Uterus (tissue), 4 donors: ENCODE data around the gene CHD5. TPM values are rescaled to one million over a fixed set of nuclear protein-coding genes. Genes with fewer than 3 reads are reported as not detected.
"Not testable (repeated sequence)": the region's sequence is repeated elsewhere in the genome, so short reads cannot be mapped to it uniquely, and the experiment has no call there.

Source experiments
- DNase-seq, 2 donors: peaks; one replicate each; pipeline ENCODE4 v3.0.0-alpha.2; 2019 to 2020
- H3K27ac ChIP-seq, 2 donors: fragments of 200-600 bp; sonication (generic); 1 replicate in 1 of 2; 2 replicates in 1 of 2; pipeline ENCODE4 v1.5.1; 2016 to 2018
- H3K27me3 ChIP-seq, 2 donors: fragments of 200-600 bp; sonication (generic); one replicate each; pipeline ENCODE4 v1.5.1; 2018 to 2019; ENCODE audit warnings: control low read depth in 1 of 2
- H3K36me3 ChIP-seq, 2 donors: fragments of 200-600 bp; sonication (generic); one replicate each; pipeline ENCODE4 v1.5.1; 2019; ENCODE audit warnings: control low read depth in 1 of 2
- H3K4me1 ChIP-seq, 2 donors: fragments of 200-600 bp; sonication (generic); one replicate each; pipeline ENCODE4 v1.5.1; 2018 to 2019; ENCODE audit warnings: control low read depth in 1 of 2
- H3K4me3 ChIP-seq, 2 donors: fragments of 200-600 bp; sonication (generic); 1 replicate in 1 of 2; 2 replicates in 1 of 2; pipeline ENCODE4 v1.5.1; 2018 to 2019; ENCODE audit warnings: mild to moderate bottlenecking in 1 of 2
- H3K9me3 ChIP-seq, 2 donors: fragments of 200-600 bp; sonication (generic); one replicate each; pipeline ENCODE4 v1.5.1; 2019; ENCODE audit warnings: control low read depth in 1 of 2
- POLR2A ChIP-seq, 2 donors: fragments of 450-650 bp; IDR thresholded peaks; one replicate each; pipeline ENCODE4 v1.6.1; 2016; ENCODE audit warnings: antibody characterized with exemption in 2 of 2, mild to moderate bottlenecking in 1 of 2, moderate library complexity in 1 of 2
- intact Hi-C: fragments of 100-400 bp; cut with DNase I; formaldehyde crosslinking; loops from one replicate; pipeline ENCODE4 v1.15.1; 2023; ENCODE audit warnings: low total_unique reads
- total RNA-seq, 4 donors: library from RNA; depleted of rRNA in 3 of 4; stranded (reverse); fragments of >200 nt in 3 of 4; gene quantifications; one replicate each; pipeline versions ENCODE4 v1.1.0 to v1.2.4, GENCODE V29; 2014 to 2023
- TF ChIP-seq, protein P1 (sequence below), 4 experiments: fragments of 200-600 bp in 2 of 4; fragments of 450-650 bp in 2 of 4; sonication (generic) in 2 of 4; IDR thresholded peaks; one replicate each; pipeline ENCODE4 v1.5.1; 2016 to 2019; ENCODE audit warnings: antibody characterized with exemption in 4 of 4, mild to moderate bottlenecking in 2 of 4, moderate library complexity in 1 of 4
- donor health status: DM: yes; HTN: yes; CAD: no.

CHD5 gene
- total RNA-seq, 4 donors from 2014 or later, result 0.69 to 1.3 TPM; not detected in 2

DNA sequence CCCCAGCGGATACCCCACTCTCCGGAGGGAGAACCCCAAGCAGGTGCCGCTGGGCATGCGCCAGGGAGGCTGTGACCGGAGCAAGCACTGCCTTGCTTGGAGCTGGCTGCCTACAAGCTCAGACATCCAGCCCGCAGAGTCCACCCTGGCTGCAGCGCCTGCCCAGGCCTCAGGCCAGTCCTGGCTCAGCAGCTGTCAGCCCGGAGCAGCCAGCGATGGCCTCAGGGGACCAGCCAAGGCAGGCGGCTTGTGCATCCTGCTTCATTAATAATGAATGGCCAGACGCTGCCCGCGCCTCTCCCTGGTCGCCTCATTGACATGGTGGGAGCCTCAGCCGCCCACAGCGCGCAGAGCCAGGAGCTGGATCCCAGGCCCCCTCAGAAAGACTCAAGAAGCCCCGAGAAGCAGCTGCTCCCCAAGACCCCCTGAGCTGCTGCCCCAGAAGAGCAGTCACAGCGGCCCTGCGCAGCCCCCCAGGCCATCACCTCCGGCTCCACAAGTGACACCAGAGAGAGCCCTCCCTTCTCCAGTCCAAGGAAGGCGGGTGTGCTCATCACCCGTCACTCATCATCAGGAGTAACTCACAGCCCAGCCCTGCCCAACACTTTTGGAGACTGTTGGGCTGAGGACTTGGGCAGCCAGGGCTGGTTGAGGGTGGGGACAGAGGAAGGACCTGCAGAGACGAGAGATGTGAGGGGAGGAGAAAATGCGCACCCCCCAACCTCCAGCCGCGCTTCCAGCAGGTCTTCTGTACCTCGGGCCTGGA is 114.8 kb downstream of the CHD5 start:
- intact Hi-C loops, result no loop called here
- DNase-seq, result no peak
- H3K4me1 ChIP-seq, result no peaks in the 10 kb centered on the region
- no peak for TF ChIP-seq POLR2A (IDR thresholded peaks at IDR 0.05)
- TF ChIP-seq, protein P1, sequence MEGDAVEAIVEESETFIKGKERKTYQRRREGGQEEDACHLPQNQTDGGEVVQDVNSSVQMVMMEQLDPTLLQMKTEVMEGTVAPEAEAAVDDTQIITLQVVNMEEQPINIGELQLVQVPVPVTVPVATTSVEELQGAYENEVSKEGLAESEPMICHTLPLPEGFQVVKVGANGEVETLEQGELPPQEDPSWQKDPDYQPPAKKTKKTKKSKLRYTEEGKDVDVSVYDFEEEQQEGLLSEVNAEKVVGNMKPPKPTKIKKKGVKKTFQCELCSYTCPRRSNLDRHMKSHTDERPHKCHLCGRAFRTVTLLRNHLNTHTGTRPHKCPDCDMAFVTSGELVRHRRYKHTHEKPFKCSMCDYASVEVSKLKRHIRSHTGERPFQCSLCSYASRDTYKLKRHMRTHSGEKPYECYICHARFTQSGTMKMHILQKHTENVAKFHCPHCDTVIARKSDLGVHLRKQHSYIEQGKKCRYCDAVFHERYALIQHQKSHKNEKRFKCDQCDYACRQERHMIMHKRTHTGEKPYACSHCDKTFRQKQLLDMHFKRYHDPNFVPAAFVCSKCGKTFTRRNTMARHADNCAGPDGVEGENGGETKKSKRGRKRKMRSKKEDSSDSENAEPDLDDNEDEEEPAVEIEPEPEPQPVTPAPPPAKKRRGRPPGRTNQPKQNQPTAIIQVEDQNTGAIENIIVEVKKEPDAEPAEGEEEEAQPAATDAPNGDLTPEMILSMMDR (IDR thresholded peaks at IDR 0.05), result no peak
- H3K27me3 ChIP-seq, result no peaks in the 10 kb centered on the region
- H3K36me3 ChIP-seq, result no peaks in the 10 kb centered on the region
- H3K4me3 ChIP-seq, result no peak overlapping the region
- no peaks in the 10 kb centered on the region for H3K9me3 ChIP-seq
- H3K27ac ChIP-seq, result no peak overlapping the region

DNA sequence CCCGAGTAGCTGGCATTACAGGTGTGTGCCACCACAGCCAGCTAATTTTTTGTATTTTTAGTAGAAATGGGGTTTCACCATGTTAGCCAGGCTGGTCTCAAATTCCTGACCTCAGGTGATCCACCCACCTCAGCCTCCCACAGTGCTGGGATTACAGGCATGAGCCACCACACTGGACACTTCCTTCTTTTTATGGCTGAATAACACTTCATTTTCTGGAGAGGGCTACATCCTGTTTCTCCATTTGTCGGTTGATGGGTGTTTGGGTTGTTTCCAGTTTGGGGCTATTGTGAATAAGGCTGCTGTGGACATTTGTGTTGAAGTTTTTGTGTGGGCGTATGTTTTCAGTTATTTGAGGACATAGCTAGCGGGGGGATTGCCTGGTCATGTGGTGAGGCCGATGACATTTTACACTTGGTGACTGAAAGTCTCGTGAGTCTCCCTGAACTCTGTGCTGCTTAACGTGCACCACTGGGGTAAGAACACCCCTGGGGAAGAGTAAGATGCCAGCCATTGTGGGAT is 116.5 kb downstream of the CHD5 start:
- intact Hi-C loops, H3K9me3 ChIP-seq, H3K27ac ChIP-seq, DNase-seq, H3K36me3 ChIP-seq, H3K4me3 ChIP-seq, H3K4me1 ChIP-seq, H3K27me3 ChIP-seq: not testable (repeated sequence)

DNA sequence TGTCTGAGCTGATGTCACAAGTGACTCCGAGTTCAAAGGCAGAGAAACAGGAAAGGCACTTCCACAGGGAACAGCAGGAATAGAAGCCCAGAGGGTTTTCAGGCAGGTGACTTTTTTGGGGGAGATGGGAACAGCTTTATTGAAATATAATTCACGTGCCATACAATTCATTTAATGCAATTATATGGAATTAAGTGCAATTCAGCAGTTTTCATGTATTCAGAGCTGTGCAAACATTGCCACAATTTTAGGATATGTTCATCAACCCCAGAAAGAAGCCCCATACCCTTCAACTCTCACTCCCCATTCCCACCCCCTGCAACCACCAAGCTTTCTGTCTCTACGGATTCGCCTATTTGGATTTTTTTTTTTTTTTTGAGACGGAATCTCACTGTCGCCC is 117.5 kb downstream of the CHD5 start:
- Histone ChIP-seq H3K4me3 (no peak overlapping the region), H3K27me3 (no peaks in the 10 kb centered on the region), H3K36me3 (no peaks in the 10 kb centered on the region), H3K9me3 (no peaks in the 10 kb centered on the region), H3K27ac (no peak overlapping the region), H3K4me1 (no peaks in the 10 kb centered on the region)
- intact Hi-C loops, result no loop called here
- TF ChIP-seq POLR2A (IDR thresholded peaks at IDR 0.05), result no peak
- TF ChIP-seq, protein P1 (IDR thresholded peaks at IDR 0.05), result no peak
- DNase-seq, result no peak

DNA sequence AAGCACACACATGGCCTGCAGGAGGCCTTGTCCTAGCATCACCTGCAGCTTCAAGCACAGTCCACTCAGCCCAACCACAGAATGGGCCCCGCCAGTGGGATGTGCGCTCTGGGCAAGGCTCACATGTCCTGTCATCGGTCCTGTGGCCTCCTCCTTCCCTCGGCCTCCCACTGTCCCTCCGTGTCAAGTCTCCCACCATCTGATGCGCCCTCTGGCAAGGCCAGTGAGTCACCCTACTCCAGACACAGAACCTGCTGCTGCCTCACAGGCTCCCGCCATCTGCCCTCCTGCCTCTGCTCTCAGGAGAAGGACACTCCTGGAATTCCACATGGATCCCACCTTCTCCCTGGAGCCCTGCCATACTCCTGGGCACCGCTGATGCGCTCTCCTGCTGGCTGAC is 120.3 kb downstream of the CHD5 start:
- Histone ChIP-seq H3K36me3 (no peaks in the 10 kb centered on the region), H3K27ac (no peak overlapping the region), H3K27me3 (no peaks in the 10 kb centered on the region), H3K4me1 (no peaks in the 10 kb centered on the region), H3K4me3 (no peak overlapping the region), H3K9me3 (no peaks in the 10 kb centered on the region)
- TF ChIP-seq POLR2A (IDR thresholded peaks at IDR 0.05), result no peak
- TF ChIP-seq, protein P1 (IDR thresholded peaks at IDR 0.05), result no peak
- no peak for DNase-seq
- intact Hi-C loops, result no loop called here

DNA sequence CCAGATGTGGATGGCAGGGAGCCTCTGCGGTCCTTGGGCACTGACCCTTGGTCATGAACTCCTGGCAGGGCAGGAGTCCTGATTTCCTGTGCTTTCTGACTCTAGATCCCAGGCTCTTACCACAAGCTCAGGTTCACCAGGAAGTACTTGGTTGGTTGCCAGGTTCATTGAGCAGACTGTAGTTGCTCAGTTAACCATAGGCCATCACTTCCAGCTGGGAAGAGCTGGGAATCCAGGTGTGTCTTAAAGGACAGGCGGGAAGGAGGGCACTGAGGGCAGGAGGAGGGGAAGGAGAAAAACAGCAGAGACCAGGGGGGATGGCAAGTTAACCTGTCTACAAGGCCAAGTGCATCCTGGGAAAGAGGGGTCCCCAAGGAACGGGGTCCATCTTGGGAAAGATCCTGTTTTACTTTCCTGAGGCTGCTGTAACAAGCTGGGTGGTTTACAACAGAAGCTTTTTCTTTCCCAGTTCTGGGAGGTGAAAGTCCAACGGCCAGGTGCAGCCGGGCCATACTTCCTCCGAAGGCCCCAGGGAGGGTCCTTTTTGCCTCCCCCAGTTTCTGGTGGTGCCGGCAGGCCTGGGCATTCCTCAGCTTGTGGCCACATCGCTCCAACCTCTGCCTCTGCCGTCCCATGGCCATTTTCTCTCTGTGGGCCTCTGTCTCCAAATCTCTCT is 122.8 kb downstream of the CHD5 start:
- Histone ChIP-seq H3K27me3 (no peaks in the 10 kb centered on the region), H3K27ac (no peak overlapping the region), H3K4me1 (no peaks in the 10 kb centered on the region), H3K9me3 (no peaks in the 10 kb centered on the region), H3K36me3 (no peaks in the 10 kb centered on the region), H3K4me3 (no peak overlapping the region)
- DNase-seq, result no peak
- TF ChIP-seq POLR2A (IDR thresholded peaks at IDR 0.05), result no peak
- TF ChIP-seq, protein P1 (IDR thresholded peaks at IDR 0.05), result no peak
- intact Hi-C loops, result no loop called here
